Measurements from ENCODE around the gene ATP1A2. TPM values are rescaled to one million over a fixed set of nuclear protein-coding genes. Genes with fewer than 3 reads are reported as not detected.

The ATP1A2 gene
- total RNA-seq, 1 donor from 2014 or later: 5.6 TPM

DNA sequence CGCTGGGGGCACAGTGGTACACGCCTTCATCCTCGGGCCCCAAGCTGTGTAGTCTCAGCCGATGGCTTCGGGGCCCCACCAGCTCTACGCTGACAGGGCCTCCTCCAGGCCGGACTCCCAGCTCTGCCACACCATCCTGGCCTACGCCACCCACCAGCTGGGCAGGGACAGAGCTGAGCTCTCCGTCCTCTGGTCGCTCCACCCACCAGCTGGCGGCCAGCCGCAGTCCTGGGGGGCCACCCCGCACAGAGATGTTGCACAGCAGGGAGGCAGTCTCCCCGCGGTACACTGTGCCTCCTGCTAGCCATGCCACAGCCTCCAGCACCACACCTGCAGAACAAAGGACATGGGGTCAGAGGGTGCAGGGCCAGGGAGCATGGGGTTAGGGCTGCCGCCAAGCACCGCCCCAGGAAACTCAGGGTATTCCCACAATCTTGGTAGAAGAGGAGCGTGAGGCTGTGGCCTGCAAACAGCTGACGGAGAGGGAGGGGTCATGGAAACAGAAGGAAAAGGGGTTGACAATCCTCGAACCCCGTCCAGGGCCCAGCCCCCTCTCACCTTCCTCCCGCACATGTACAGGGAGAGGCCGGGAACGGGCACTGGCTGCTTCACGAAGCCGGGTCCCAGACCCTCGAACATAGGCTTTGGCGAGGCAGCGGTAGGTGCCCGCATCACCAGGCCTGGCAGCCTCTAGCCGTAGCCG, 23.0 kb upstream of the ATP1A2 start:
- intact Hi-C loops (cut with DNase I): no loop called here
- no peak for ATAC-seq
- peak; percentile 57 for DNase-seq
- H3K4me3 ChIP-seq: no peak overlapping the region
- H3K36me3 ChIP-seq: peaks cover 35% of the 10 kb centered on the region
- TF ChIP-seq, protein P1, sequence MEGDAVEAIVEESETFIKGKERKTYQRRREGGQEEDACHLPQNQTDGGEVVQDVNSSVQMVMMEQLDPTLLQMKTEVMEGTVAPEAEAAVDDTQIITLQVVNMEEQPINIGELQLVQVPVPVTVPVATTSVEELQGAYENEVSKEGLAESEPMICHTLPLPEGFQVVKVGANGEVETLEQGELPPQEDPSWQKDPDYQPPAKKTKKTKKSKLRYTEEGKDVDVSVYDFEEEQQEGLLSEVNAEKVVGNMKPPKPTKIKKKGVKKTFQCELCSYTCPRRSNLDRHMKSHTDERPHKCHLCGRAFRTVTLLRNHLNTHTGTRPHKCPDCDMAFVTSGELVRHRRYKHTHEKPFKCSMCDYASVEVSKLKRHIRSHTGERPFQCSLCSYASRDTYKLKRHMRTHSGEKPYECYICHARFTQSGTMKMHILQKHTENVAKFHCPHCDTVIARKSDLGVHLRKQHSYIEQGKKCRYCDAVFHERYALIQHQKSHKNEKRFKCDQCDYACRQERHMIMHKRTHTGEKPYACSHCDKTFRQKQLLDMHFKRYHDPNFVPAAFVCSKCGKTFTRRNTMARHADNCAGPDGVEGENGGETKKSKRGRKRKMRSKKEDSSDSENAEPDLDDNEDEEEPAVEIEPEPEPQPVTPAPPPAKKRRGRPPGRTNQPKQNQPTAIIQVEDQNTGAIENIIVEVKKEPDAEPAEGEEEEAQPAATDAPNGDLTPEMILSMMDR (IDR thresholded peaks at IDR 0.05): no peak
- H3K4me1 ChIP-seq: peaks cover 15% of the 10 kb centered on the region
- no peaks in the 10 kb centered on the region for H3K27me3 ChIP-seq
- no peak overlapping the region for H3K27ac ChIP-seq
- H3K9me3 ChIP-seq: no peaks in the 10 kb centered on the region

DNA sequence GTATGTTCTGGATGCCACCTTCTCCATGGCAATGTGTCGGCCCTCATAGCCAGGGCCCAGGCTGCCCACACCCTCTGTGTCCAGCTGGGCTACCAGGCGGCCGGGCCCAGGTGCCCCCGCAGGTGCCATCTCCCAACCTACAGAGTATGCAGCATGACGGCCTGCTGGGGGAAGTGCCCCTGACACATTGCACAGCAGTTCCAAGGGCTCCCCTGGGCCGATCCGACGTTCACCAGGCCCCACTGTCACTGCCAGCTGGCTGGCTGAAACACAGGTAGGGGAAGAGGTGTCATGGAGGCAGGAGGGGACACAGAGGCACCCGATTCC, 22.5 kb upstream of the ATP1A2 start:
- Histone ChIP-seq H3K9me3 (no peaks in the 10 kb centered on the region), H3K36me3 (peaks cover 35% of the 10 kb centered on the region), H3K4me3 (no peak overlapping the region), H3K27ac (no peak overlapping the region), H3K4me1 (peaks cover 18% of the 10 kb centered on the region), H3K27me3 (no peaks in the 10 kb centered on the region)
- ATAC-seq (no peak), DNase-seq (peak; percentile 52)
- TF ChIP-seq, protein P1 (IDR thresholded peaks at IDR 0.05): no peak
- intact Hi-C loops (cut with DNase I): no loop called here

DNA sequence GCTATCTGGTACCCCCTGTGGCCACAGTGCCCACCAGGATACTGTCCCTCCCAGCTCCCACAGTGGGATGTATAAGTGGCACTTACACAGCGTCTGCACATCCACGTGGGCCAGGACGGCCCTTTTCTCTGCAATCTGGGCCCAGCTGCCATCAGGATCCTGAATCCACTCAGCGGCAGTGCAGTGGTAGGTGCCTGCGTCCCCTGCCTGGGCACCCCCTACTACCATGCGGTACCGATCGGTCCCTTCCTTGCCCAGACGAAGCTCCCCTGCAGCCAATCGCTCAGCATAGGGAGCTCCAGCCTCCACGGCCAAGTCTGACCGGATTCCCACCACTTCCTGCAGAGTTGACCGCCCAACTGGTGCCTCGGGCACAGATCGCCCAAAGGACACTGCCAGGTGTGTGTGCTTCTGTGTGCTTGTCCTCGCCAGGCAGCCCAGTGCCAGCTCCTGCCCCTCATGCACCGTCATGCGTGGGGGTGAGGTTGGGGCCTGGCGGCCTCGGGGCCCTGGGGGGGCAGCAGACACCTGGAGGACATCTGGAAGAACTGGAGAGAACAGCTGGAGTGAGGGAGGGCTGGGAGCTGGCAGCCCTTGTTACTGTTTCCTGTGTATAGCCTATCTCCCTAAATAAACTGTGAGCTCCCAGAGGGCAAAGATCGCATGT, 21.8 kb upstream of the ATP1A2 start:
- Histone ChIP-seq H3K27me3 (no peaks in the 10 kb centered on the region), H3K36me3 (peaks cover 35% of the 10 kb centered on the region), H3K4me3 (no peak overlapping the region), H3K27ac (no peak overlapping the region), H3K9me3 (no peaks in the 10 kb centered on the region), H3K4me1 (peaks cover 18% of the 10 kb centered on the region)
- intact Hi-C loops (cut with DNase I): no loop called here
- TF ChIP-seq, protein P1 (IDR thresholded peaks at IDR 0.05): no peak
- peak; percentile 61 for DNase-seq
- no peak for ATAC-seq

DNA sequence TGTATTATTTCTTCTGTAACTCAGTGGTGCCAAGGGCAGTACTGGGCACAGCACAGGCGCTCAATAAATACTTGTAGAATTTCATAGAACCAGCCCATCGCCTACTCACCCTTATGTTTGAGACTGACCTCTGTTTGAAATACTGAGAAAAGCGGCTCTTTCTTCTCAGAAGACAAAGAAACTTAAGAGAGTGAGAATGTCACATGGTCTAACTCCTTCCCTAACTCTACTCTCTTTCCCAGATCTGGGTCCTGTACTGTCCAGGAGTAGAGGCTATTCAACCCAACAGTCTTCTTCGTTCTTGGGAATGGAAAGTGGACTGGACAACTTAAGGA, 21.3 kb upstream of the ATP1A2 start:
- Histone ChIP-seq H3K27ac (no peak overlapping the region), H3K36me3 (peaks cover 35% of the 10 kb centered on the region), H3K27me3 (no peaks in the 10 kb centered on the region), H3K4me3 (no peak overlapping the region), H3K9me3 (no peaks in the 10 kb centered on the region), H3K4me1 (peaks cover 19% of the 10 kb centered on the region)
- TF ChIP-seq, protein P1 (IDR thresholded peaks at IDR 0.05): no peak
- DNase-seq: no peak
- ATAC-seq: no peak
- intact Hi-C loops (cut with DNase I): no loop called here

DNA sequence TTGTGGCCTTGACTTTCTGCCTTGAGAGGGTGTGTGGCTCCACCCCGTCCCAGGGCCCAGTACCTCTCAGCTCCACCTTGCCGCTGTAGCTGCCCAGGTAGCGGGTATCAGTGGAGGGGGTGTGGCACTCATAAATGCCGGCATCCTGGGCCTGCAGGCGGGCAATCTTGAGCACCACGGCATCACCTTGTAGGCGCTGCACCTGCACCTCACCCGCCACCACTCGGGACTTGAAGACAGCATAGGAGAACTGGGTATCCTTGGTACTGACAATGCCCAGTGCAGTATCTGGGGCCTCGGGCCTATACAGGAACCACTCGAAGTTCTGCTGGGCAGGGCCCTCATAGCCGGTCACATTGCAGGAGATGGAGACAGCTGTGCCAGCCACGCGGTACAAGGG, 20.8 kb upstream of the ATP1A2 start:
- Histone ChIP-seq H3K4me3 (no peak overlapping the region), H3K27ac (no peak overlapping the region), H3K4me1 (peaks cover 23% of the 10 kb centered on the region), H3K9me3 (no peaks in the 10 kb centered on the region), H3K36me3 (peaks cover 35% of the 10 kb centered on the region), H3K27me3 (no peaks in the 10 kb centered on the region)
- intact Hi-C loops (cut with DNase I): no loop called here
- TF ChIP-seq, protein P1 (IDR thresholded peaks at IDR 0.05): no peak
- ATAC-seq: no peak
- peak; percentile 44 for DNase-seq
